Stimulated activated CD8-positive, alpha-beta memory T cell treated with anti-CD3 and anti-CD28 coated beads, Interleukin-4, amount 100 ng/mL, for 48 hours (primary cell): ENCODE results near the gene STX2.

Experiments
- DNase-seq: peaks from one replicate; pipeline ENCODE4 v3.0.0-alpha.2; 2020

Gene STX2

DNA sequence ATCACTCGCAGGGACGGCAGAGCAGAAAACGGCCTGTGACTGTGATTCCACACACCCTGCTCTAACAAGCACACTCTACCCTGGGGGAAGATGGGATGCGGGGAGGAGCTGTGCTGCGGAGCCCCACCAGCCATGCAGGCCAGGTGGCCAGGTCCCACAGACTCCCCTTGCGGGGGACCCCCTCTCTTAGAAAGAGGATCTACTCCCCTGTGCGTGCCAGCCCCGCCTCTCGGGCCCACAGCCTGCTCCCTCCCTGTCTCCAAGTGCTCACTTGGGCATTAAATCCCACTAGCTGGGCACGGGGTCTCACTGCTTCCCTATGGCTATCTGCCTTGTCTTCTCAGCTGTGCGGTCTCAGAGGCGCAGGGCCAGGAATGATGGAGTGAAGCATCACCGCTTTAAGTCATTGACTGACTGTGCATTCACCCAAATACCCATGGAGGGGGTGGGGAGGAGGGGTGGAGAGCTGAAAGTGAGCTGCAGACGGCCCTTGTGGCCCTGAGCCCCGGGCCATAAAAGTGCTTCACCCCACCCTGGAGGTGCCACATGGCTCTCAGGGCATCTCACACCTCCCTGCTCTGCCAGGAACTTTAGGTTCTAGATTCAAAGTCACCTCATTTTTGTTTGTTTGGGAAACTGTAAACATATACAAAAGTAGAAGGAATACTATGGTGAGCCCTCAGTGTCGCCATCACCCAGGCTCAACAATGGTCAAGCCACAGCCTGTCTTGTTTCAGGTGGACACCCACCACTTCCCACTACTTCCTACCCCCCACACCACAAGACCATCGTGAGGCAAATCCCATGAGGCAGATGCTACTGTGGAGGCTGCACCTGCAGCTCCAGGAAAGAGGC is 9.4 kb downstream of the STX2 start:
- peak; percentile 17 for DNase-seq

- DNase-seq = peak; percentile 9
Observed at GRCh38 chr12:130828895-130829294, 10.2 kb downstream of the STX2 start.

GRCh38 chr12:130827432-130827831 is 11.6 kb downstream of the STX2 start:
- DNase-seq = peak; percentile 23

- DNase-seq = peak; percentile 87
Observed at GRCh38 chr12:130826151-130826801, 12.8 kb downstream of the STX2 start.

DNA sequence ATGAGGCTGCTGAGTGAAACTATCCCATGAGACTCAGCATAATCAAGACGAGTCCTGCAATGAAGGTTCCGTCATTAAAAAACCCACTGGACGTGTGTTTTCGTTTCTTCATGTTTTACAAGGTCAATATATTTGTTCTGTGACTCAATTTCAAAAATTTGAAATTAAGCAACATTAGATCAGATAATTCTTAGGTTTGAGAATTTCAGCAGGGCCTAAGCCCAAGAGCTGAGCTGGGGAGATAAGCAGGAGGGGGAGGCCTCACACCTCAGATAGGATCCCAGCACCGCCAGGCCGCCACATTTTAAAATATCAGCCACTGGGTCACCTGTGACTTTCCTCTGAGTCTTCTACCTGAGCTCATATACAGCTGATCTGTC is 13.3 kb downstream of the STX2 start:
- peak; percentile 19 for DNase-seq

DNA sequence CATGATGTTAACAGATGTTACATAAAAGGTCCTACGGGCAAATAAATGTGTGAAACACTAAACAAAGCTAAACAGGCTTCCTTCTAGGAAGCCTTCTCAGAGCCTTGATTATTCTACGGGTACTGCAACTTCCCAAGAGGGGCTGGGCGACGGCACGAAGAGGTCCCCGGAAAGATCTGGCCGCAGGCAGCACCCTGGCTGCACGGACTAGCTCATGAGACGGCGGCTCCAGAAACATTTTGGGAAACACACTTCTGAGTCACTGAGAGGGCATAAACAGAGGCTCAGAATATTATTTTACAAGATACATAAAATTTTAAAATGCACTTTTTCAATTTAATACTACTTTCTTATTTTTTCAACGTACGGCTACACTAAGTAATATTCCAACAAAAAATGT is 19.4 kb downstream of the STX2 start:
- no peak for DNase-seq

GRCh38 chr12:130818635-130819576 is 20.1 kb downstream of the STX2 start:
- peak; percentile 87 for DNase-seq

- DNase-seq = no peak
Observed at GRCh38 chr12:130818272-130818634, 20.8 kb downstream of the STX2 start.

DNA sequence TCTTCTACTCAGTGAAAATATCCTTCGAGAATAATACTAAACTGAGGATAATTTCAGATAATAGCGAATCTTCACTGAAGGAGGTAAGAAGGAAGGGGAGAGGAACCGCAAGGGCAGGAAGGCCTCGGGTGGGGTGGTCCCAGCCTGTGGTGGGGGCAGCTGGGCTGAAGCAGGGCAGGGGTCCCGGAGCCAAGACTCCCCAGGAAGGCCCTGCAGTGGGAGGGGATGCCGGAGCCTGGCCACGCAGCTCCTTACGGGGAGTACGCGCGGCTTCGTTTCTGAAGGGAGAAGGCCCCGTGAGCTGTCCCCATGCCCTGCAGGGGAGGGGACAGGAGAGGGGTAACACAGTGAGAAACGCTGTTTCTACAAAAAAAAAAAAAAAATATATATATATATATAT is 21.2 kb downstream of the STX2 start:
- no peak for DNase-seq

DNA sequence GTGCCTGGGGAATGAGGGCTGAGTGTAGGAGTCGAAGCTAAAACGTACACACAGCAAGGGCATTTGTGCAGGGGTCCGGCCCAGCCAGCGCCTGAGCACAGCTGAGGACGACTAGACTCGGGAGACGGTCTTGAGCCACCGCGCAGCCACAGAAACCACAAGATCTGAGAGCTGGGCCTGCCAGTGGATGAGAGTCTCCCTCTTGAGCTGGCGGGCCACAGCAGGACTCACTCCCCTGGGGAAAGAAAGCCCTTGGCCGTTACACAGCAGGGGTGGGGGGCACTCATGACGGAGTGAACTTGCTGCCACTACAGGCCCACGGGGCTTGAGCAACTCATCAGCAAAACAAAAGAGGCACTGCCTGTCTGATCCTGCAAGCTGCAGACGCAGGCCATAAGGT is 23.0 kb downstream of the STX2 start:
- DNase-seq = no peak

DNA sequence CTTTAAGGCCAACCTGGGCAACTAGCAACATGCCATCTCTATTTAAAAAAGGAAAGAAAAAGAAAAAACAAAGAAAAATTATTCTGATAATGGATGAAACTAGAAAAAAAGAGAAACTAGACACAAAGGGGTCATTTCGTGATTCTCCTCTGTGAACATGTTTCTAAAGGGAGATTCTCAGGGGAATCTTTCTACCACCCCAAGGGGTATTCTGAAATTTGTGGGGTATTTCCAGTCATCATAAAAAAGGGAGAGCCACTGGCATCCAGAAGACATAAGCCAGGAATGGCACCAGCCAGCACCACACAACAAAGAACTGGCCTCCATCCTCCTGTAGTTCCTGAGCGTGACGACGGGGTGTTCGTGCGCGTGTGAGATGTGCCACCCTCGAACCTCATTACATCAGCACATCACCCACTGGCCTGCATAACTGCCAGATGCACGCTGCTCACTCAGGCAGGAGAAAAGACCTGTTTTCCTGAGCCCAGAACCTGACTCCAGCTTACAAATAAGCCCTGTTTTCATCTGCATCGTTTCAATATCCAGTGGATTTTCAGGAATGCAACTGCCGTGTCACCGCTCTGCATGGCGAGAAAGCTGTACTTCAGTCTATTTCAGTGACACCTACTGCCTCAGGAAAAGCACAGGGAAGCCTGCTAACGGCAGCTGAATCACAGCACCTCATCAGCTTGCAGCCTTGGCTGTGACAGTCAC is 23.9 kb downstream of the STX2 start:
- no peak for DNase-seq

DNA sequence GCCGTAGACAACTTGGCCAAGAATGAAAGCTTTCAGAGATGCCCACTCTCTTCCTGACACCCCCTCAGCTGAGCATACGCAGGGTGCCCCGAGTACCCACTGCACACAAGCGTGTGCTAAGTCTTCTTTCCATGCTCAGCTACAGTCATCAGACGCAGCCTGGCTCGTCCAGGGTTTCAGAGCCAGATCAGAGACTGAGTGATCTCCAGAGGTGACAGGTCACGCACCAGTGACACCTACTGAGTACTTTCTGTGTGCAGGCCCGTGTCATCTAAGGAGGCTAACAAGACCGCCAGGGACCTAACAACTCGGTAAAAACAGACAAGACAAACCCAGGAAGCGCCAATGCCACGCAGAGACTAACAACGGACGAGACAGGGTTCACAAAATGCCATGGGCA is 25.1 kb downstream of the STX2 start:
- DNase-seq = no peak

- no peak for DNase-seq
Observed at GRCh38 chr12:130813436-130813835, 25.6 kb downstream of the STX2 start.

GRCh38 chr12:130809791-130810190 is 29.3 kb downstream of the STX2 start:
- DNase-seq = no peak

GRCh38 chr12:130807309-130807708 is 31.7 kb downstream of the STX2 start:
- peak; percentile 9 for DNase-seq

- DNase-seq = peak; percentile 10
Observed at GRCh38 chr12:130806574-130806973, 32.5 kb downstream of the STX2 start.

- DNase-seq = no peak
Observed at GRCh38 chr12:130805635-130806034, 33.4 kb downstream of the STX2 start.

DNA sequence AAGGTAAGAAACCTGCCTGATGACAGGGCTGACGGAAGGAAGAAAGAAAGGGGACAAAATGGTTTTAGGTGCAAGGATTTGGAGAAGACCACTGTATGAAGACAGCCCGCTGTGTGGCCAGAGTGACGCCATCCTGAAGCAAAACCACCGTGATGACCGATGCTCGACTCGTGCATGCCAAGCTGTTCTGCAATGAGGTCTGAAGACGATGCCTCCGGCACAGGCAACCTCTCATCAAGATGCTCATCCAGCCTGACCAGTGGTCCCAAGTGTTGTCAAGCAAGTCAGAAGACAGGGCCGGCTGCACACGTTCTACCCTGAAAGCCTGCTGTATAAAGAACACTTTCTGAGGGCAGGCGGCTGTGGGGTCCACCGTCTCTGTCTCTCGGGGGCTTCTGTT is 34.8 kb downstream of the STX2 start:
- DNase-seq = no peak

GRCh38 chr12:130803702-130804101 is 35.3 kb downstream of the STX2 start:
- DNase-seq = no peak

DNA sequence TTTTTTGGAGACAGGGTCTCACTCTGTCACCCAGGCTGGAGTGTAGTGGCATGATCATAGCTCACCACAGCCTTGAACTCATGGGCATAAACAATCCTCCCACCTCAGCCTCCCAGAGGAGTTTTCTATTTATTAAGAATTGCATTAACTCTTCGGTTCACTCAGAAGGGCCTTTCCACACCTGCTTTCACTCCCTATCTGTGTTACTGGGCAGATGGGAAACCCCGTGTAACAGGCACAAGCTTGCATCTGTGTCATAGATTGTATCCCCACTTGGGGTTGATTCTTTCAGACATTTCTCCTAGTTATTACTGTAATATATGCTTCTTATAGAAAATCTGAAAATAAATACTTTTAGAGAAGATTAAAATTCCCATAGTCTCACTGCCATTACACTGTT is 38.7 kb downstream of the STX2 start:
- no peak for DNase-seq

GRCh38 chr12:130799051-130799450 is 40.0 kb downstream of the STX2 start:
- no peak for DNase-seq

- peak; percentile 67 for DNase-seq
Observed at GRCh38 chr12:130796985-130797686, 41.9 kb downstream of the STX2 start.
